Peyer's patch (tissue), 4 donors: Measurements from ENCODE around the gene STOM.

Experiments
- CTCF ChIP-seq, 6 experiments: fragments of 450-650 bp in 4 of 6; fragments of 200-600 bp in 2 of 6; sonication (generic) in 1 of 6; IDR thresholded peaks; one replicate each; pipeline ENCODE4 v1.5.1; 2017 to 2019; ENCODE audit warnings: antibody characterized with exemption in 6 of 6, mild to moderate bottlenecking in 3 of 6, moderate library complexity in 1 of 6
- POLR2A ChIP-seq, 2 donors: fragments of 450-650 bp; IDR thresholded peaks; one replicate each; pipeline ENCODE4 v1.5.1; 2017; ENCODE audit warnings: antibody characterized with exemption in 2 of 2, mild to moderate bottlenecking in 2 of 2, moderate library complexity in 2 of 2

- no peak for TF ChIP-seq CTCF (IDR thresholded peaks at IDR 0.05)
- TF ChIP-seq POLR2A (IDR thresholded peaks at IDR 0.05), result no peak
These were observed 45.7 kb downstream of the STOM start for GRCh38 chr9:121324316-121324715.
